Activated T-cell treated with anti-CD3 and anti-CD28 coated beads for 24 hours (primary cell): Measurements from ENCODE around the gene TP53I11.

Experiments used
- DNase-seq: peaks from one replicate; pipeline ENCODE4 v3.0.0-alpha.2; 2020; ENCODE audit warnings: low read depth

Gene TP53I11

GRCh38 chr11:44978274-44978960 is 27.7 kb upstream of the TP53I11 start:
- no peak for DNase-seq

- no peak for DNase-seq
Observed at GRCh38 chr11:44977493-44977984, 26.9 kb upstream of the TP53I11 start.

DNA sequence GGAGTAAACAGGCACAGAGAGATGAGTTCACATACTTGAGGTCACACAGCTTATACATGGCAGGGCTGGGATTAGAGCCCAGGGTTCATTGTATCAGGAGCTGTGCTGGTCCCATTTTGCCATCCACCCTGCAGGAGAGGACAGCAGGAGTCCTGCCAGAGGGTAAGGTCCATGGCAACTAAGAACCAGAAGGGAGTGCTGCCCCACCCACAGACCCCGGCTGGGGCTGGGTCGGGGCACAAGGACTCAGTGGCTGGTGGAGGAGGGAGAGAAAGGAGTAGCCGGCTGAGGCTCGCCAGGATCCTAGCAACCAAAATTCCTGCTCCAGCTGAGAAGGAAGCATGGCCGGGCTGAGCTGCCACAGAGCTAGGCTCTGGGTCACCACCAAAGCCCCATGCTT is 25.9 kb upstream of the TP53I11 start:
- DNase-seq, result no peak

DNA sequence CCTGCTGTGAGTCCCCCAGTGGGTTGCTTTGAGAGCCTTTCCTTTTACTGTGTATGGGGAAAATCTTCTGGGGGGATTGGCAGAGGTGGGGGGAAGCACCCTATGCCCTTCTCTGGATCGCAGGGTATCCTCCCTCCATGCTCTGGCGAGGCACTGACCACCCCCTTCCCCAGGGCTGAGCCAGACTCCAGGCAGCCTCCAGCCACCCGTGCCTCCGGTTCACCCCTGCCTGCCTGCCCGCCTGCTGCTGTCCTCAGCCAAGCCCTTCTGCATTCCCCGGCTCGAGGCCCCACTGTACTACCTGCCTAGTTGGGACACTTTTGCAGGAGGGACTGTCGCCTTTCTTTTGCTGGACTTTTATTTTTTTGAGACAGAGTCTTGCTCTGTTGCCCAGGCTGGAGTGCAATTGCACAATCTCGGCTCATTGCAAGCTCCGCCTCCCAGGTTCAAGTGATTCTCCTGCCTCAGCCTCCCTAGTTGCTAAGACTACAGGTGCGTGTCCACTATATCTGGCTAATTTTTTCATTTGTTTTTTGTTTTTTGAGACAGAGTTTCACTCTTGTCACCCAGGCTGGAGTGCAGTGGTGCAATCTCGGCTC is 23.8 kb upstream of the TP53I11 start:
- DNase-seq, result no peak

DNA sequence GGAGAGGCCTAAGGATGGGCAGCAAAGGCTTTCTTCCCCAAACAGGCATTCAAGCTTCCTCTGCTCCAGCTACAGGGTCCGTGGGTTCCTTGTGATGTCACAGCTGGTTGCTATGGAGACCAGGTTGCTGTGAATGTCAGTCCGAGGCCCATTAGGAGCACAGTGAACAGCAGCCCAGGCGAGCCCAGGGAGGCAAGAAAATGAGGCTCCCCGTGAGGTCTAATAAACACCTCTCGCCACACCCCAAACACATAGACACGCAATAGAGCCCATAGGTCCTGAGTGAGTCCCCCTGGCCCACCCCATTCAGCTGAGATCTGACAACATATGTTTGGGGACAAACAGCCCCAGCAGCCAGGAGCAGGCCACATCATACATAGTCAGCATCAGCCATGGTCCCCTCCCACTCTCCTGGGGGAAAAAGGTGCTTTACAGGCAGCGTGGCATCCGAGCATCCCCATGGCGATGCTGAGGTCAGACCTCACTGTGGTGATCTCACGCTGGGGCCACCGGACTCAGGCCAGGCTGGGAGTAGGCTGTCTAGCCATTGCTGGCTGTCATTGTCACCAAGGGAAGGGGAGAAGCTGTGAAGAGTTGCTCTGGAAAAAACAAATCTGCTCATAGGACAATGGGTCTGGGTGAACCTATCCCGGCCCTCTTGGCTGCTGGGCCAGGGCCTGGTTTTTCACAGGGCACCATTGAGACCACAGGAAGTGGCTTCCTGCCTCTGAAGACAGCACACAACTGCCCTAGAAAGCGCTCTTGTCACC is 23.1 kb upstream of the TP53I11 start:
- DNase-seq, result no peak

GRCh38 chr11:44972746-44973435 is 22.2 kb upstream of the TP53I11 start:
- no peak for DNase-seq

GRCh38 chr11:44971185-44971584 is 20.5 kb upstream of the TP53I11 start:
- DNase-seq, result no peak

DNA sequence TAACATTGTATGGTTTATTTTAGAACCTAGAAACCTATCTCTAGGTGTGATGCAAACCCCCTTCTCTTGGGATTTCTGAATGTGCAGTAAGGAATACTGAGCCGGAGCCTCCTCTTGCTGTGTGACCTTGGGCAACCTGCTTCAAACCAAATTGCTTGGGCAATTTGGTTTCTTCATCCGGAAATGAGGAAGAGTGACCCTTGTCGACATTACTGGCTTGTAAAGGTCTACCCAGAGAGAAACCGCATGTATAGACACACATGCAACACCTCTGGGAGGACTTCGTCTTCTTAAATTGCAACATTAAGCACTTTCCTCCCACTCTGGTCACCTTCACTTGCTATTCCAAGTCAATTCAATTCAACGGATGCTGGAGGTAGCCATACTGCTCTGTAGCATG is 19.6 kb upstream of the TP53I11 start:
- no peak for DNase-seq

- no peak for DNase-seq
Observed at GRCh38 chr11:44969651-44970252, 19.1 kb upstream of the TP53I11 start.

- no peak for DNase-seq
Observed at GRCh38 chr11:44968510-44968909, 17.8 kb upstream of the TP53I11 start.

GRCh38 chr11:44967930-44968496 is 17.3 kb upstream of the TP53I11 start:
- DNase-seq, result no peak

- no peak for DNase-seq
Observed at GRCh38 chr11:44966694-44967093, 16.0 kb upstream of the TP53I11 start.

- no peak for DNase-seq
Observed at GRCh38 chr11:44964526-44965209, 14.0 kb upstream of the TP53I11 start.

DNA sequence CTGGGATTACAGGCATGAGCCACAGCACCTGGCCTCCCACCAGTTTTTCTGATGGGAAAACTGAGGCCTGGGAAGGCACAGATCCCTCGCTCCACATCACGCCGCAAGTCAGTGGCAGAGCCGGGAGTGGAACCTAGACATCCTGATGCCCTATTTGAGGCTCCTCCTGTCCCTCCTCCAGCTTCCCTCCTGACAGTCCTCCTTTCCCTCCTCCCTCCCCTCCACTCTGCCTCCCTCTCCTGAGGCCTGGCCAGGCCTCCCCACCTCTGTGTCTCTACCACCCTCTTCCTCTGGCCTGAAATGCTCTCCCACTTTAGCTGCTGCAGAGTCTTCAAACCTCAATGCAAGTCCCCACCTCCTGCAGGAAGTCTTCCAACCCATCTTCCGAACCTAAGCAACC is 13.3 kb upstream of the TP53I11 start:
- DNase-seq, result no peak

DNA sequence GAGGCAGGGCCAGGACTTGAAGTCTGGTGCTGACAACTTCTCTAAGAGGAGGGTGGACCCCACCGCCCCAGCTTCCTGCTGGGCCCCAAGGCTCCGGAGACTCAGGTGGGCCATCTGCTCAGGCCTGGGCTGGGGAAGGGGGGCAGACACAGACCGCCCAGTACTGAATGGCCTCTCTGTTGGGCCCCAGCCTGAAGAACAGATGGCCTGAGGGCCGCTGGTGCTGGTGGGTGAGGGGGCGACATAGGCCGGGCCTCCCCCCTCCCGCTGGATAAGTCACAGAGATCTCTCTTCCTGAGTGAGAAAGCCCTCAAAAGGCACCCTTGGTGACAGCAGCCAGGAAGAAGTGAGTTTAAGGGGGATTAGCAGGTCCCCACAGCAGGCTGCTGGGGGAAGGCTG is 12.5 kb upstream of the TP53I11 start:
- DNase-seq, result no peak

- DNase-seq, result no peak
Observed at GRCh38 chr11:44962464-44962863, 11.8 kb upstream of the TP53I11 start.

DNA sequence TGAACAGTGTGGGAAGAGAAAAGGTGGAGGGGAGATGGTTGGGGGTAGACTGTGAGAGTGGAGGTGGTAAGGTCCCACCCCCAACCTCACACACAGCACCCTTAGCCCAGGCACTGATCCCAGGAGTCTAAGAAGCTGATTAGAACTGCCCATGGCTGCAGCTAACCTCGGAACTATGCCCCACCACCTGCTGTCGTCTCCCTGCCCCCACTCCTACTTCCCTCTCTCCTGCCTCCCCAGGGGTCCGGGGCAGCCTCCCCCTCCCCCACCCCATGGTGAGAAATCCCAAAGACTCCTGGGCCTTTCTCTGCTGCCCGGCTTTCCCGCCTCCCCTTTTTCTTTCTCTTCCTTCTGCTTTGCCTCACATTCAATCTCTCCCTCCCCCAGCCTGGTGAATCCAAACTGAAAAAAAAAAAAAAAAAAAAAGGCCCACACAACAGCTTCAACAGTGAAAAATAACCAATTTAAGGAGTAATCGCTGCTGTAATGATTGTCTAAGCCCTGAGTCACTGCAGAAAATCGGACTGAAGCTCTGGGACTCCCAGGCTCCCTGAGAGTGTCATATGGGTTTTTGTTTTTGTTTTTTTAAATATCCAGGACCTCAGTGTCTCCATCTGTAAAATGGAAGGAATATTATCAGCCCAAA is 9.6 kb upstream of the TP53I11 start:
- DNase-seq, result no peak

DNA sequence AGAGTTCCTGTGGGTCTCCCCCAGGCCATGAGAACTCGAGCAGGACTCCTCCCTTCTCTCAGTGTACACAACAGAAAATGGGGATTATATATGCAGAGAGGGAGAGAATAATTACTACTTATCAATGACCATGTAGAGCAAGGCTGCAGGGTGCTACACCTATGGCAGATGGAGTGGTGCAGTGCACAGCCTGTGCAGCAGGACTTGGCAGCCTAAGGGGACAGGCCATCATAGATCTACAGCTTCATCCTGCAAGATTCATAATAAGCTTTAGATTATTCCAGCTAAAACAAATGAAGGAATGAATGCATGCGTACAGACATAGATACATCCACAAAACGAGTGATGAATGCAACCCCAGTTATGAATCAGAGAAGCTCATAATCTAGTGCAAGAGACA is 8.4 kb upstream of the TP53I11 start:
- no peak for DNase-seq

- DNase-seq, result no peak
Observed at GRCh38 chr11:44957776-44958564, 7.3 kb upstream of the TP53I11 start.

- no peak for DNase-seq
Observed at GRCh38 chr11:44957040-44957515, 6.4 kb upstream of the TP53I11 start.
